NCI-H2227 treated with DMSO at 0.1 percent for 48 hours (cell line): ENCODE results near the gene ZP3.
"Not testable (repeated sequence)": the region's sequence is repeated elsewhere in the genome, so short reads cannot be mapped to it uniquely, and the experiment has no call there.

ENCODE experiments used
- DNase-seq: peaks from one replicate; lab custom pipeline; 2025; lab: John Stamatoyannopoulos, UW

ZP3 gene

DNA sequence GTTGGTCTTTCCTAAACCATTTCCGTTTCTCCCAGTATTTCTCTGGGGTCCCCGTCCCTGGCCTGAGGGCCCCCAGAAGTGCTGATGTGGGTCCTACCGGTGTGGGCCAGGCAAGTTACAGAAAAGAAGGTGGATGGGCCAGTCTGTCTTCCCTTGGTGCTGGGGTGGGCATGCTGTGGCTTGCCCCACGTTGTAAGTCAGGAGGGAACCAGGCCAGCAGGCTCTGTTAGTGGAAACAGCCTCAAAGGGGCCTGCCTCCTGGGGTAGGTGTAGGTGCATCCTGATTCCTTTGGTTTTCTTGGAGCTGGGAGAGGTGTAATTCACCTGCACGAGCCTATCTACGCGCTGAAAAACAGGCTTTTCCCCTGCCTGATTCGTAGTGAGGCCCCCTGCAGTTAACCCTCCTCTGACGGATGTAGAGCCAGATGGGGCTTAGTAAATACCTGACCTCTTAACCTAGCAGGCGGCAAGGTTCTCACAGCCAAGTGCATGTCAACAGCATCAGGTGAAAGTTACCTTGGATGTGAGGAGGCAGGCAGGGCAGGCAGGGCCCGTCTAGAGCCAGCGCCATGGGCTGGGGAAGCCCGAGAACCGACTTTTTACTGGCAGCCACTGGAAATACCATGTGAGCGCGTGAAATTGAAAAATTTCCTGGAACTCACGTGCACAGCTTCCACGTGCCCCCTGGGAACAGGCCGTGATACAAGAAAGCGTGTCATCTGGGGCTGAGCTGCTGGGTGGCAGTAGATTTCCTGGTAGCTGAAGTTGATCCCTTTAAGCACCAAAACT, 61.3 kb downstream of the ZP3 start:
- not testable (repeated sequence) for DNase-seq

DNA sequence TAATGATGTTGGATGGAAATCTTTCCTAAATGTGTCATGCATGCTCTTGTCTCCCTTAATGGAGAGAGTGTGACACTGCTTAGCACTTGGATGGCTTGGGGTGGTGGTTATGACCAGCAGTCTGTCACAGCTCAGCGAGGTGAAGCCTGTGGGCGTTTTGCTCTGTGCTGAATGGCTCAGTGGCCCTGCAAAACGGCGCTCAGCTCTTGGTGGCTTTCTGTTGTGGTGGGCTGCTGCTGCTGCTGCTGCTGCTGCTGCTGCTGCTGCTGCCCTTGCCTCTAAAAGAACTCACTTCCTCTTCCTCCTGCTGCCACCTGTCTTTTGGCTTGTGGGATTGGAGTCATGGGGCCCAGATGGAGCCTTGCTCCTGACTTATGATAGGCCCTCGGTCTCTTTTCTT, 61.9 kb downstream of the ZP3 start:
- not testable (repeated sequence) for DNase-seq

DNA sequence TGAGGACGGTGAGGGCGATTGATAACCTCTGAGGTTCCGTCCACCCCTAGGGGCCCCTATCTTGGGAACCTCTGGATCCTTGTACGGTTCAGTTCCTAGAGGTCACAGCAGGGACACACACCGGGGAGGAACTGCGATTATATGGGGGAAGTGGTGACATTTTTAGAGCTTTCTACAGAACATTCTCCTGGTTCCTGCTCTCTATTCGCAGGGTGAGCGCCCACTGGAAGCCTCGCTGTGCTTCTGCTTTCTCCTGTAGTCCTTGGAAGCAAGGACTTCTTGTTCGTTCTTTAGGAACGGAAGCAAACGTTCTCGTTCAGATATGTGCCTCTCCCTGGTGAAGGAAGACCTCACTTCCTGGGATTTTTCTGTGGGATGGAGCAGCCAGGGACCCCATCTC, 63.2 kb downstream of the ZP3 start:
- DNase-seq = not testable (repeated sequence)
